NT2/D1 (cell line): ENCODE measurements around the gene ARID1B.
"Not testable (repeated sequence)": the region's sequence is repeated elsewhere in the genome, so short reads cannot be mapped to it uniquely, and the experiment has no call there.

ENCODE experiments used
- DNase-seq: peaks from one replicate; pipeline ENCODE4 v3.0.0-alpha.2; 2011; ENCODE audit warnings: low read depth, low spot score
- H3K27me3 ChIP-seq: 2 replicates; pipeline ENCODE4 v1.6.0; 2011; ENCODE audit warnings: mild to moderate bottlenecking; ENCODE audit not compliant: insufficient read length, insufficient read depth
- H3K36me3 ChIP-seq: 2 replicates; pipeline ENCODE4 v1.6.1; 2011; ENCODE audit warnings: mild to moderate bottlenecking, low read length, mixed read lengths; ENCODE audit not compliant: insufficient read depth, insufficient read length
- H3K4me1 ChIP-seq: 2 replicates; pipeline ENCODE4 v1.5.1; 2011; ENCODE audit not compliant: insufficient read depth, insufficient read length
- H3K4me3 ChIP-seq: 2 replicates; pipeline ENCODE4 v1.5.1; 2011; ENCODE audit warnings: low read depth; ENCODE audit not compliant: insufficient read length
- H3K9ac ChIP-seq: 2 replicates; pipeline ENCODE4 v1.6.0; 2011; ENCODE audit warnings: low read depth; ENCODE audit not compliant: insufficient read length
- H3K9me3 ChIP-seq: 2 replicates; pipeline ENCODE4 v1.5.1; 2011; ENCODE audit warnings: mild to moderate bottlenecking, low read length; ENCODE audit not compliant: insufficient read depth
- SUZ12 ChIP-seq: IDR thresholded peaks from 2 replicates; pipeline ENCODE4 v1.6.1; 2011; ENCODE audit not compliant: insufficient read length, insufficient read depth; ENCODE audit errors: extremely low read depth
- YY1 ChIP-seq: IDR thresholded peaks from 2 replicates; pipeline ENCODE4 v1.6.1; 2011; ENCODE audit not compliant: insufficient read length, insufficient read depth
- ZNF274 ChIP-seq: IDR thresholded peaks from 2 replicates; pipeline ENCODE4 v1.6.1; 2011; ENCODE audit warnings: mild to moderate bottlenecking, low read depth, low read length

Gene ARID1B

GRCh38 chr6:156943166-156943565 is 166.0 kb downstream of the ARID1B start:
- Histone ChIP-seq H3K9ac (no peak overlapping the region), H3K36me3 (no peaks in the 10 kb centered on the region), H3K9me3 (no peaks in the 10 kb centered on the region), H3K4me3 (no peak overlapping the region), H3K27me3 (no peaks in the 10 kb centered on the region), H3K4me1 (peaks cover 2% of the 10 kb centered on the region)
- no peak for DNase-seq
- TF ChIP-seq YY1 (no peak), ZNF274 (no peak), SUZ12 (no peak)

GRCh38 chr6:156943816-156944215 is 166.6 kb downstream of the ARID1B start:
- H3K9me3 ChIP-seq, result no peaks in the 10 kb centered on the region
- H3K4me1 ChIP-seq, result peaks cover 2% of the 10 kb centered on the region
- DNase-seq, result no peak
- H3K36me3 ChIP-seq, result no peaks in the 10 kb centered on the region
- H3K9ac ChIP-seq, result no peak overlapping the region
- H3K27me3 ChIP-seq, result no peaks in the 10 kb centered on the region
- TF ChIP-seq ZNF274 (no peak), YY1 (no peak), SUZ12 (no peak)
- no peak overlapping the region for H3K4me3 ChIP-seq

GRCh38 chr6:156944412-156944811 is 167.2 kb downstream of the ARID1B start:
- Histone ChIP-seq H3K9ac (no peak overlapping the region), H3K9me3 (no peaks in the 10 kb centered on the region), H3K27me3 (no peaks in the 10 kb centered on the region), H3K4me1 (peaks cover 5% of the 10 kb centered on the region), H3K36me3 (no peaks in the 10 kb centered on the region), H3K4me3 (no peak overlapping the region)
- no peak for DNase-seq
- TF ChIP-seq ZNF274 (no peak), YY1 (no peak)

- H3K9ac ChIP-seq, H3K4me1 ChIP-seq, H3K27me3 ChIP-seq, DNase-seq, H3K9me3 ChIP-seq, H3K36me3 ChIP-seq, H3K4me3 ChIP-seq: not testable (repeated sequence)
Observed at GRCh38 chr6:156945789-156946172, 168.6 kb downstream of the ARID1B start.

GRCh38 chr6:156946370-156946936 is 169.3 kb downstream of the ARID1B start:
- Histone ChIP-seq H3K27me3 (no peaks in the 10 kb centered on the region), H3K9ac (no peak overlapping the region), H3K36me3 (no peaks in the 10 kb centered on the region), H3K4me3 (no peak overlapping the region), H3K4me1 (peaks cover 5% of the 10 kb centered on the region), H3K9me3 (no peaks in the 10 kb centered on the region)
- no peak for DNase-seq
- no peak for TF ChIP-seq SUZ12
- TF ChIP-seq YY1, result no peak
- TF ChIP-seq ZNF274, result no peak

GRCh38 chr6:156948277-156948676 is 171.1 kb downstream of the ARID1B start:
- DNase-seq, result no peak
- Histone ChIP-seq H3K4me3 (no peak overlapping the region), H3K27me3 (no peaks in the 10 kb centered on the region), H3K4me1 (peaks cover 5% of the 10 kb centered on the region), H3K9me3 (no peaks in the 10 kb centered on the region), H3K36me3 (no peaks in the 10 kb centered on the region), H3K9ac (no peak overlapping the region)
- no peak for TF ChIP-seq SUZ12
- TF ChIP-seq YY1, result no peak
- TF ChIP-seq ZNF274, result no peak

GRCh38 chr6:156948807-156949206 is 171.6 kb downstream of the ARID1B start:
- no peaks in the 10 kb centered on the region for H3K36me3 ChIP-seq
- H3K27me3 ChIP-seq, result no peaks in the 10 kb centered on the region
- no peak overlapping the region for H3K4me3 ChIP-seq
- no peaks in the 10 kb centered on the region for H3K9me3 ChIP-seq
- DNase-seq, result no peak
- TF ChIP-seq ZNF274, result no peak
- TF ChIP-seq SUZ12, result no peak
- TF ChIP-seq YY1, result no peak
- H3K9ac ChIP-seq, result no peak overlapping the region
- peaks cover 8% of the 10 kb centered on the region for H3K4me1 ChIP-seq

- Histone ChIP-seq H3K27me3 (no peaks in the 10 kb centered on the region), H3K9ac (no peak overlapping the region), H3K36me3 (no peaks in the 10 kb centered on the region), H3K4me3 (no peak overlapping the region), H3K9me3 (no peaks in the 10 kb centered on the region), H3K4me1 (peaks cover 8% of the 10 kb centered on the region)
- TF ChIP-seq YY1, result no peak
- TF ChIP-seq ZNF274, result no peak
- no peak for TF ChIP-seq SUZ12
- no peak for DNase-seq
Observed at GRCh38 chr6:156949376-156949775, 172.2 kb downstream of the ARID1B start.
